Measurements from ENCODE around the gene VRK1. TPM values are rescaled to one million over a fixed set of nuclear protein-coding genes. Genes with fewer than 3 reads are reported as not detected.

Gene VRK1
- total and polyA plus RNA-seq, 2 experiments from 2014 or later = 16.2 to 22.8 TPM

GRCh38 chr14:96795109-96795828, 1.9 kb upstream of the VRK1 start:
- Histone ChIP-seq H3K4me1 (ENCODE audit: low read depth) (peaks cover 7% of the 10 kb centered on the region), H3K27me3 (no peaks in the 10 kb centered on the region), H3K36me3 (no peaks in the 10 kb centered on the region), H3K9me3 (ENCODE audit: low read depth) (no peaks in the 10 kb centered on the region), H3K27ac (no peak overlapping the region), H3K4me3 (no peak overlapping the region)
- no peak for DNase-seq (ENCODE audit: low read depth in 1 of 2, low spot score in 1 of 2)
- TF ChIP-seq, protein P1, sequence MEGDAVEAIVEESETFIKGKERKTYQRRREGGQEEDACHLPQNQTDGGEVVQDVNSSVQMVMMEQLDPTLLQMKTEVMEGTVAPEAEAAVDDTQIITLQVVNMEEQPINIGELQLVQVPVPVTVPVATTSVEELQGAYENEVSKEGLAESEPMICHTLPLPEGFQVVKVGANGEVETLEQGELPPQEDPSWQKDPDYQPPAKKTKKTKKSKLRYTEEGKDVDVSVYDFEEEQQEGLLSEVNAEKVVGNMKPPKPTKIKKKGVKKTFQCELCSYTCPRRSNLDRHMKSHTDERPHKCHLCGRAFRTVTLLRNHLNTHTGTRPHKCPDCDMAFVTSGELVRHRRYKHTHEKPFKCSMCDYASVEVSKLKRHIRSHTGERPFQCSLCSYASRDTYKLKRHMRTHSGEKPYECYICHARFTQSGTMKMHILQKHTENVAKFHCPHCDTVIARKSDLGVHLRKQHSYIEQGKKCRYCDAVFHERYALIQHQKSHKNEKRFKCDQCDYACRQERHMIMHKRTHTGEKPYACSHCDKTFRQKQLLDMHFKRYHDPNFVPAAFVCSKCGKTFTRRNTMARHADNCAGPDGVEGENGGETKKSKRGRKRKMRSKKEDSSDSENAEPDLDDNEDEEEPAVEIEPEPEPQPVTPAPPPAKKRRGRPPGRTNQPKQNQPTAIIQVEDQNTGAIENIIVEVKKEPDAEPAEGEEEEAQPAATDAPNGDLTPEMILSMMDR (IDR thresholded peaks at IDR 0.05; ENCODE audit: low read depth, low read length) = no peak

DNA sequence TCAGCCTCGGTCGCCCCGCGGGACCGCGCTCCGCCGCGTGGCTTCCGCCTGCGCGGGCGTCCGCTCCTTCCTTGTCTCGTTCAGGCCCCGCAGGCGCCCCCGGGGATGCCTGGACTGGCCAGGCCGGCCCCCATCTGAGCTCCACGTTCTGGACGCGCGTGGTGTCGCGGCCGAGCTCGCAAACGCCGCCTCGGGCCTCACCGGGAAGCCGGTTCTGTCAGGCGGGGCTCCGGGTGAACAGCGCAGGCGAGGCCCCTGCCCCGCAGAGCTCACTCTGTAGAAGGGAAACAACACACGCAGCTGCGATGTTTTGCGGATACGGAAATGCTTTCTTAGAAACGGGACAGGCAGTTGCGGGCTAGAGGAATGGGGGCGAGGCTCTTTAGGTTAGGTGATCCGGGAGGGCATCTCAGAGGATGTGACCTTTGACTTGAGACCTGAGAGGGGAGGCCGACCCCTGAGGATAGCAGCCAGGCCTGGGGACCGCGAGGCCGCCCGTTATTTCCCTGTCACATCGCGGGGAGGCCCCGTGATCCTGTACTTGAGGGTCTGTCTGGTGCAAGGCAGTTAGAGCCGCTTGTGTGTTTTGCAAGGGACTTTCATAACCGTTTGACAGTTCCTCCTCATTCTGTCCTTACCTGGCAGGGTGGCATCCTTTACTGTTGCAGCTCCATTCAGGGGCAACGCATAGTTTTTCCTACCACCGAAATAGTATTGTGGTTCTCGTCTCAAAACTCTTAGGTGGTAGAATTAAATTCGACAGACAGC, 584 bp downstream of the VRK1 start:
- H3K4me3 ChIP-seq = peak overlapping the region; percentile 80
- peak; percentile 37 to 46 for DNase-seq (ENCODE audit: low read depth in 1 of 2, low spot score in 1 of 2)
- peaks cover 7% of the 10 kb centered on the region for H3K4me1 ChIP-seq (ENCODE audit: low read depth)

DNA sequence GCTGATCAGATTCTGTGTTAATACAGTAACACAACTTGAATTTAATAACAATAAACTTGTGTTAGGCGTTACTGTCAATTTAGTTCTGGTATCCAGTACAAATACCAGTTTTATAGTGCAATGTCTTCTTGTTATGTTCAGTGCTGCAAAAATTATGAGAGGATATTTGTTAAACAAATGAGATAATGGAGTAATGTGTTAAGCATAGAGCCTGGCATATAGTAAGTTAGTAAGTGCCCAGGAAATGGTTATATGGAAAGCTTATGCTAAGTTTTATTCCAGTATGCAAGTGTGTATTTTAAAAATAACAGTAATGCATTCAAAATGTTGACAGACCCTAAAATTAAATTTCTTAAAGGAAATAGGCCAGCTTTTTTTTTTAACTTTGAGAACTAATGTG, 1.8 kb downstream of the VRK1 start:
- TF ChIP-seq, protein P1 (IDR thresholded peaks at IDR 0.05; ENCODE audit: low read depth, low read length) = no peak
- no peaks in the 10 kb centered on the region for H3K9me3 ChIP-seq (ENCODE audit: low read depth)
- H3K27me3 ChIP-seq = no peaks in the 10 kb centered on the region
- H3K36me3 ChIP-seq = no peaks in the 10 kb centered on the region
- H3K4me1 ChIP-seq (ENCODE audit: low read depth) = peaks cover 7% of the 10 kb centered on the region
- H3K27ac ChIP-seq = no peak overlapping the region
- no peak for DNase-seq (ENCODE audit: low read depth in 1 of 2, low spot score in 1 of 2)
- no peak overlapping the region for H3K4me3 ChIP-seq

More for the DNA sequence above, 584 bp downstream of the VRK1 start:
- Histone ChIP-seq H3K9me3 (ENCODE audit: low read depth) (no peaks in the 10 kb centered on the region), H3K27ac (peak overlapping the region; percentile 66), H3K36me3 (no peaks in the 10 kb centered on the region), H3K27me3 (no peaks in the 10 kb centered on the region)
- TF ChIP-seq, protein P1 (IDR thresholded peaks at IDR 0.05; ENCODE audit: low read depth, low read length) = no peak

GRCh38 chr14:96799489-96800054, 2.4 kb downstream of the VRK1 start:
- Histone ChIP-seq H3K36me3 (no peaks in the 10 kb centered on the region), H3K27me3 (no peaks in the 10 kb centered on the region)

GRCh38 chr14:96801931-96802330, 4.7 kb downstream of the VRK1 start:
- Histone ChIP-seq H3K9me3 (ENCODE audit: low read depth) (no peaks in the 10 kb centered on the region), H3K4me1 (ENCODE audit: low read depth) (peaks cover 7% of the 10 kb centered on the region), H3K27me3 (no peaks in the 10 kb centered on the region), H3K36me3 (no peaks in the 10 kb centered on the region), H3K27ac (no peak overlapping the region), H3K4me3 (no peak overlapping the region)
- no peak for DNase-seq (ENCODE audit: low read depth in 1 of 2, low spot score in 1 of 2)
- TF ChIP-seq, protein P1 (IDR thresholded peaks at IDR 0.05; ENCODE audit: low read depth, low read length) = no peak

More at GRCh38 chr14:96799489-96800054, 2.4 kb downstream of the VRK1 start:
- TF ChIP-seq, protein P1 (IDR thresholded peaks at IDR 0.05; ENCODE audit: low read depth, low read length) = no peak
- no peak for DNase-seq (ENCODE audit: low read depth in 1 of 2, low spot score in 1 of 2)
- Histone ChIP-seq H3K9me3 (ENCODE audit: low read depth) (no peaks in the 10 kb centered on the region), H3K4me3 (no peak overlapping the region), H3K27ac (no peak overlapping the region), H3K4me1 (ENCODE audit: low read depth) (peaks cover 7% of the 10 kb centered on the region)

Measured in cardiac muscle cell (in vitro differentiated cells and primary cell).